BJ (cell line): ENCODE data around the gene SFTA2. TPM values are rescaled to one million over a fixed set of nuclear protein-coding genes. Genes with fewer than 3 reads are reported as not detected.

Experiments used
- CTCF ChIA-PET: fragments of 350-600 bp; formaldehyde crosslinking; extraction: SDS; loops from one replicate; lab custom pipeline; 2021; ENCODE audit warnings: antibody characterized with exemption, inconsistent platforms; lab: Yijun Ruan, JAX
- POLR2A ChIA-PET: fragments of 300-600 bp; sonication (Branson Sonifier 250); formaldehyde crosslinking; extraction: SDS; loops from one replicate; lab custom pipeline; 2021; ENCODE audit warnings: antibody characterized with exemption; lab: Charles Lee
- DNase-seq: peaks from one replicate; pipeline ENCODE4 v3.0.0-alpha.2; 2011; ENCODE audit warnings: low read depth
- H3K27me3 ChIP-seq: 2 replicates; pipeline ENCODE4 v1.6.0; 2011; ENCODE audit warnings: low read length; ENCODE audit not compliant: control insufficient read depth, insufficient read depth
- H3K36me3 ChIP-seq: 2 replicates; pipeline ENCODE4 v1.5.1; 2011; ENCODE audit warnings: low read length; ENCODE audit not compliant: control insufficient read depth, insufficient read depth
- H3K4me3 ChIP-seq: 2 replicates; pipeline ENCODE4 v1.5.1; 2011; ENCODE audit warnings: low read depth, mild to moderate bottlenecking, control low read depth, low read length
- polyA minus RNA-seq: library from RNA; depleted of rRNA, polyadenylated mRNA; stranded (reverse); fragments of >200 nt; gene quantifications from 2 replicates; pipeline ENCODE4 v1.2.3, GENCODE V29; 2011; rRNA and poly(A)+ RNA removed
- polyA plus RNA-seq: library from polyadenylated mRNA; depleted of rRNA; stranded (reverse); fragments of >200 nt; gene quantifications from 2 replicates; pipeline ENCODE4 v1.2.3, GENCODE V29; 2011; rRNA removed
- TF ChIP-seq, protein P1 (sequence below): IDR thresholded peaks from 2 replicates; pipeline ENCODE4 v1.5.1; 2011; ENCODE audit warnings: low read depth, mild to moderate bottlenecking, control low read depth, inconsistent platforms, low read length, moderate library complexity; ENCODE audit not compliant: insufficient read depth

Gene SFTA2
- polyA plus RNA-seq: not detected in 2 replicates
- not detected in 2 replicates for polyA minus RNA-seq

GRCh38 chr6:30931969-30932645 is at the start of gene SFTA2:
Gene SFTA2 (minus strand): TSS chr6:30932170. CDS start chr6:30932096, 74 bp downstream.
- Histone ChIP-seq H3K4me3 (no peak within 1 kb of the TSS), H3K27me3 (no peaks in the 10 kb centered on the region; the same call in 1 of the 2 replicates), H3K36me3 (no peaks in the 10 kb centered on the region)
- no peak for DNase-seq
- TF ChIP-seq, protein P1, sequence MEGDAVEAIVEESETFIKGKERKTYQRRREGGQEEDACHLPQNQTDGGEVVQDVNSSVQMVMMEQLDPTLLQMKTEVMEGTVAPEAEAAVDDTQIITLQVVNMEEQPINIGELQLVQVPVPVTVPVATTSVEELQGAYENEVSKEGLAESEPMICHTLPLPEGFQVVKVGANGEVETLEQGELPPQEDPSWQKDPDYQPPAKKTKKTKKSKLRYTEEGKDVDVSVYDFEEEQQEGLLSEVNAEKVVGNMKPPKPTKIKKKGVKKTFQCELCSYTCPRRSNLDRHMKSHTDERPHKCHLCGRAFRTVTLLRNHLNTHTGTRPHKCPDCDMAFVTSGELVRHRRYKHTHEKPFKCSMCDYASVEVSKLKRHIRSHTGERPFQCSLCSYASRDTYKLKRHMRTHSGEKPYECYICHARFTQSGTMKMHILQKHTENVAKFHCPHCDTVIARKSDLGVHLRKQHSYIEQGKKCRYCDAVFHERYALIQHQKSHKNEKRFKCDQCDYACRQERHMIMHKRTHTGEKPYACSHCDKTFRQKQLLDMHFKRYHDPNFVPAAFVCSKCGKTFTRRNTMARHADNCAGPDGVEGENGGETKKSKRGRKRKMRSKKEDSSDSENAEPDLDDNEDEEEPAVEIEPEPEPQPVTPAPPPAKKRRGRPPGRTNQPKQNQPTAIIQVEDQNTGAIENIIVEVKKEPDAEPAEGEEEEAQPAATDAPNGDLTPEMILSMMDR: no peak
- POLR2A ChIA-PET: no interaction called here
- CTCF ChIA-PET: interaction anchor here (0.9 to 3.4 kb wide), 5 partner anchors 10 to 147 kb away, joined by 4 to 26 read pairs (median 12); partner anchors contain the start of genes MUCL3 and VARS2

DNA sequence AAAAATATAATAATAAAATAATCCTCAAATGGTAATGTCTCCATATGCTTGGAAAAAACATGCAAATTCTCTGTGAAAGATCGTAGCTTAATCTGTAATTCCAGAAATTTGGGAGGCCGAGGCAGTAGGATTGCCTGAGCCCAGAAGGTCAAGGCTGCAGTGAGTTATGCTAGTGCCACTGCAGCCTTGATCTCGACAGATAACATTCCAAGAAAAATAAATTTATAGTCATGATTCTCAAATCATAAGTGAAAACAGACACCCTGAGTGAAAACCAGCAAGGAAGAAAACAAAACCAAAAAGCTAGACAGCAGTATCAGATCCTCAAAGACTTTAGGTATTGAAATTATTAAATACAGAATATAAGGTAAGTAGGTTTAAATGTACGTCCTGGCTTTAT is 47.7 kb upstream of the SFTA2 start:
- TF ChIP-seq, protein P1: no peak
- ChIA-PET POLR2A (no interaction called here), CTCF (no interaction called here)
- Histone ChIP-seq H3K36me3 (no peaks in the 10 kb centered on the region), H3K4me3 (no peak overlapping the region), H3K27me3 (peaks cover 7% of the 10 kb centered on the region)
- DNase-seq: no peak

DNA sequence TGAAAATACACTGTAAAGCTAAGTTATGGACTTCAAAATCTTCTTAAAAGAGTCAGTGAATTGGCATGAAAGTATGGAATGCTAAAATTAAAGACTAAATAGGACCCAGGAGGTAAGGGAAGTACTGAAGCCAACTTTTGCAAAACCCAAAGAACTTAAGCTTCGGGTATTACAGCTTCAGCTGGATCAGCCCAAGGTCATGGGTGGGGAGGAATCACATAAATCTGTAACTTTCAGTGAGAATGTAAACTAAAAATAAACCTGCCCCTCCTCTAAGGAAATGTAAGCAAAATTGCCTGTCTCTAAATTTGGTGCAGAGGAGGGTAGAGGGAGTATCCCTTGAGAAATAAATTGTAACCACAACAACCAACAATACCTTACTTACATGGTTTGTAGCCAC is 47.2 kb upstream of the SFTA2 start:
- ChIA-PET POLR2A (no interaction called here), CTCF (no interaction called here)
- TF ChIP-seq, protein P1: no peak
- Histone ChIP-seq H3K4me3 (no peak overlapping the region), H3K36me3 (no peaks in the 10 kb centered on the region), H3K27me3 (peaks cover 7% of the 10 kb centered on the region)
- DNase-seq: no peak

GRCh38 chr6:30974490-30975252 is 42.7 kb upstream of the SFTA2 start:
- POLR2A ChIA-PET: no interaction called here
- DNase-seq: no peak
- no peak overlapping the region for H3K4me3 ChIP-seq
- CTCF ChIA-PET: no interaction called here
- H3K27me3 ChIP-seq: peaks cover 12% of the 10 kb centered on the region
- no peaks in the 10 kb centered on the region for H3K36me3 ChIP-seq
- TF ChIP-seq, protein P1: no peak

- TF ChIP-seq, protein P1: no peak
- DNase-seq: no peak
- Histone ChIP-seq H3K27me3 (peaks cover 10% of the 10 kb centered on the region), H3K4me3 (no peak overlapping the region), H3K36me3 (no peaks in the 10 kb centered on the region)
- CTCF ChIA-PET: interaction anchor here (1.0 to 1.2 kb wide), 2 partner anchors 10 to 31 kb away, joined by 3 read pairs; no protein-coding TSS in a partner anchor
- POLR2A ChIA-PET: no interaction called here
Measured at GRCh38 chr6:30972816-30973215, 40.8 kb upstream of the SFTA2 start.
